Small intestine (tissue), 7 donors: ENCODE results near the gene PYGM. TPM values are rescaled to one million over a fixed set of nuclear protein-coding genes. Genes with fewer than 3 reads are reported as not detected.

ENCODE experiments used
- DNase-seq, 2 donors: peaks; one replicate each; pipeline versions ENCODE4 v3.0.0 to v3.0.0-alpha.2; 2013
- FAIRE-seq: peaks from 2 replicates; lab custom pipeline; 2012; peaks lifted over from hg19 to GRCh38; lab: Jason Lieb, UNC
- H3K27ac ChIP-seq, 3 donors: one replicate each; pipeline ENCODE4 v1.5.1; 2013; ENCODE audit warnings: low read length in 2 of 3, mild to moderate bottlenecking in 2 of 3, control low read depth in 1 of 3, inconsistent platforms in 1 of 3, low read depth in 1 of 3, moderate library complexity in 1 of 3
- H3K27me3 ChIP-seq, 3 donors: one replicate each; pipeline ENCODE4 v1.6.1; 2013; ENCODE audit warnings: low read length in 3 of 3, inconsistent platforms in 1 of 3; ENCODE audit not compliant: control insufficient read depth in 3 of 3, insufficient read depth in 3 of 3
- H3K36me3 ChIP-seq, 3 donors: one replicate each; pipeline ENCODE4 v1.6.1; 2013; ENCODE audit warnings: low read length in 3 of 3, inconsistent platforms in 1 of 3, low read depth in 1 of 3, mild to moderate bottlenecking in 1 of 3, moderate library complexity in 1 of 3; ENCODE audit not compliant: control insufficient read depth in 3 of 3, insufficient read depth in 2 of 3
- H3K4me1 ChIP-seq, 3 donors: one replicate each; pipeline ENCODE4 v1.6.1; 2013; ENCODE audit warnings: low read length in 2 of 3, inconsistent platforms in 1 of 3, low read depth in 1 of 3, mild to moderate bottlenecking in 1 of 3, moderate library complexity in 1 of 3; ENCODE audit not compliant: control insufficient read depth in 3 of 3, insufficient read depth in 2 of 3
- H3K4me3 ChIP-seq, 3 donors: one replicate each; pipeline ENCODE4 v1.5.1; 2013; ENCODE audit warnings: low read length in 3 of 3, control low read depth in 1 of 3, inconsistent platforms in 1 of 3, low read depth in 1 of 3, mild to moderate bottlenecking in 1 of 3, moderate library complexity in 1 of 3
- H3K9me3 ChIP-seq, 2 donors: one replicate each; pipeline ENCODE4 v1.6.1; 2013; ENCODE audit warnings: low read depth in 1 of 2, low read length in 1 of 2; ENCODE audit not compliant: control insufficient read depth in 2 of 2, insufficient read depth in 1 of 2
- WGBS, 3 donors: extraction: QIAGEN DNeasy Blood & Tissue Kit; methylation state at CpG; one replicate each; pipeline ENCODE4 v1.1.7; 2013; 5-methylcytosine and 5-hydroxymethylcytosine counted together
- polyA plus RNA-seq, 4 donors: library from polyadenylated mRNA; stranded (reverse) in 3 of 4; unstranded in 1 of 4; fragments of 200-250 nt in 3 of 4; fragments of 120-200 nt in 1 of 4; gene quantifications; one replicate each; pipeline versions ENCODE4 v1.2.1 to v1.2.3, GENCODE V29; 2013
- donor health status: healthy with polysubstance abuse.
- donor health status: control.
- donor health status: control.
- donor health status: Bipolar disorder and iron deficiency.
- donor health status: healthy.

Gene PYGM
- polyA plus RNA-seq, 4 donors: 0.54 to 1.5 (median 1.1) TPM

DNA sequence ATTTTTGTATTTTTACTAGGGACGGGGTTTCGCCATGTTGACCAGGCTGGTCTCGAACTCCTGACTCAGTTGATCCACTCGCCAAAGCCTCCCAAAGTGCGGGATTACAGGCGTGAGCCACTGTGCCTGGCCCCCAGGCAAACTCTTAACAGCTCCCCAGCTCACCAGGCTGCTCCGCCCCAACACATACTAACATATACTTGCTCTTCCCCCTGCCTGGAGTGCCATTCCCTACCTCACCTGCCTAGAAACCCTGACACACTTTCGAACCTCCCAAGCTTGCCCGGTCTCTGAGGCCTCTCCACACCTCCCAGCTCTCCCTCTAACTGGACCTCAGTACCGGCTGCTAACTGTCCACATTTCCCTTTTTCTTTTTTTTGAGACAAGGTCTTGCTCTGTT, 34.8 kb upstream of the PYGM start:
- Histone ChIP-seq H3K9me3 (no peaks in the 10 kb centered on the region), H3K4me3 (no peak overlapping the region), H3K27me3 (no peaks in the 10 kb centered on the region), H3K27ac (no peak overlapping the region), H3K4me1 (peaks cover 0 to 3% (median 0%) of the 10 kb centered on the region in 3 donors), H3K36me3 (peaks cover 0 to 63% (median 0%) of the 10 kb centered on the region in 3 donors)
- 92 to 98% (median 97%) methylated on average over 10 of the region's 10 CpGs for WGBS, 3 donors
- no peak for DNase-seq
- FAIRE-seq: no peak

DNA sequence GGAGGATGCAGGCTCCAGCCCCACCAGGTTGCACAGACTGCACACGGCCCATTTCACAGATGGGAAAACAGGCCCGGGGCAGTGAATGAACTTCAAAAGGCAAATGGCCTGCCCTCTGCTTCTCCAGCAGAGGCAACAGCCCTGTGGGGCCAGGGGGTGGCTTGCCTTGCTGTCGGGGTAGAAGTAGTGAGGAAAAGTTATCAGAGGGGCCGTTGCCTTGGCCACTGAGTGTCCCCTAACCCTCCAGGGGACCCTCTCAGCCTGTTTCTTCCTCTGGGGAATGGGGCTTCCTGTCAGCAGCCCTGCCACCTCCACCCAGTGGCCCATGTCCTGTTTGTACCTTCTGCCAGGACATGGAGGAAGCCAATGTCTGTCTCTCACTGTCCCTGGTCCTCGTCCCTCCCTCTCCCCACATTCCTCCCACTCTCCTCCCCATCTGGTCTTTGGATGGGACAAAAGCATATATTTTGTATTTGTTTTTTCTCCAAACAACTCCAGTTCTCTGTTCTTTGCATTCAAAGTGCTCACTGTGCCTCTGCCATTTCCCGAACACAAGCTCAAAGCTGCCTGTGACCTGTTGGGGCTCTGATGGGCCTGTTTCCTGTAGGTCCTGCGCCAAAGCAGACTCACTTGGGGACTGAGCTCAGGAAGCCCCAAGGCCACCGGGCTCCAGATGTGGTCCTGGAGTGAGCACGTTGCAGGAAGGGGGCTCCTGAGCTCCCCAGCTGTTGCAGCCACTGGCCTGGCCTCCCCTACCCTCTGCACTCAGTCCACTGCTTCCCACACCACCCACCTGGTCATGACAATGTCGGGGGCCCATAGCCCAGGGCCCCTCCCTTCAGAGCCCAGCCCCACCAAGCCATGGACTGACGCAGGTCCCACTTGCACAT, 33.7 kb upstream of the PYGM start:
- Histone ChIP-seq H3K27me3 (no peaks in the 10 kb centered on the region), H3K36me3 (peaks cover 0 to 63% (median 0%) of the 10 kb centered on the region in 3 donors), H3K9me3 (no peaks in the 10 kb centered on the region), H3K4me1 (peaks cover 0 to 5% (median 0%) of the 10 kb centered on the region in 3 donors), H3K4me3 (no peak overlapping the region), H3K27ac (peak overlapping the region in 1 of 3 donors; percentile 24)
- WGBS, 3 donors: 70 to 87% (median 85%) methylated on average over 11 of the region's 11 CpGs
- no peak for DNase-seq
- FAIRE-seq: no peak

DNA sequence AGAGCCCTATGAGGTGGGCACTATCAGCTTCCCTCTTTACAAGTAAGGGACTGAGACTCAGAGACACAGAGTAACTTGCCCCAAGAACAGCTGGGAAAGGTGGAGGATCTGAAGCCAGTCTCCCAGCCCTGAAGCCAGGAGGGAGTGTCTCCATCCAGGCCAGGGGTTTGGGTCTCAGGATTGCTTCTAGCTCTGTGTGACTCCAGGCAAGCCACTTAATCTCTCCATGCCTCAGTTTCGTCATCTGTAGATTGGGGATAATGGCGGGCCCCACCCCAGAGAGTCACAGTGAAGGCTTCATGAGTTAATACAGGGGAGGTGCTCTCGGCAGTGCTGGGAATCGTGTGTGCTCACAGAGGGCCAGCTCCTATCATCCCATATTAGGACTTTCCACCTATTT, 32.7 kb upstream of the PYGM start:
- no peak overlapping the region for H3K27ac ChIP-seq
- DNase-seq (no peak), FAIRE-seq (no peak)
- peaks cover 0 to 70% (median 0%) of the 10 kb centered on the region in 3 donors for H3K36me3 ChIP-seq
- H3K9me3 ChIP-seq: no peaks in the 10 kb centered on the region
- no peaks in the 10 kb centered on the region for H3K27me3 ChIP-seq
- 92 to 97% (median 94%) methylated on average over 4 of the region's 4 CpGs for WGBS, 3 donors
- H3K4me1 ChIP-seq: peaks cover 0 to 15% (median 0%) of the 10 kb centered on the region in 3 donors
- H3K4me3 ChIP-seq: no peak overlapping the region

DNA sequence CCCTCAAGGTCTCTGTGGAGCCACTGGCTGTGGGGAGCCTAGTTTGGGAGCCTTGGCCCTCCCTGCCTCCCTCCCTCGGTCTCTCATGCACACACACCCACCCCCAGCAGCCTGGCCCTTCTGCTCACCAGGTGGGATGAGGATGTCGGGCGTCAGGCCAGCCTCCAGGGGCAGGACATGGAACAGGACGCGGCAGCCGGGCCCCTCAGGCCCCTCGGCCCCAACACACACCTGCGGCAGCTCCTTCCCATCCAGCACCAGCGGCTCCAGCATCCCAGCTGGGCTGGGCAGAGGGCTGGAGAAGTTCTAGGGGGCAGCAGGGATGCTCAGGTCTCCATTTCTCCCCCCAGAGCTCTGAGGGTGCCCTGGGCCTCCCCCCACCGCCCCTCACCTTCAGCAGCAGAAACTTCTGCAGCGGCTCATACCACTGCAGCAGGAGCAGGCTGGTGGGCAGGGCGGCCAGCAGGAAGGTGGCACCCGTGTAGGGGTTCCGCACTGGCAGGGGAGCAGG, 32.1 kb upstream of the PYGM start:
- DNase-seq (no peak), FAIRE-seq (no peak)
- Histone ChIP-seq H3K9me3 (no peaks in the 10 kb centered on the region), H3K4me3 (no peak overlapping the region), H3K27me3 (no peaks in the 10 kb centered on the region), H3K27ac (no peak overlapping the region), H3K4me1 (peaks cover 0 to 17% (median 0%) of the 10 kb centered on the region in 3 donors), H3K36me3 (peaks cover 0 to 64% (median 0%) of the 10 kb centered on the region in 3 donors)
- 89 to 93% (median 92%) methylated on average over 14 of the region's 14 CpGs for WGBS, 3 donors

DNA sequence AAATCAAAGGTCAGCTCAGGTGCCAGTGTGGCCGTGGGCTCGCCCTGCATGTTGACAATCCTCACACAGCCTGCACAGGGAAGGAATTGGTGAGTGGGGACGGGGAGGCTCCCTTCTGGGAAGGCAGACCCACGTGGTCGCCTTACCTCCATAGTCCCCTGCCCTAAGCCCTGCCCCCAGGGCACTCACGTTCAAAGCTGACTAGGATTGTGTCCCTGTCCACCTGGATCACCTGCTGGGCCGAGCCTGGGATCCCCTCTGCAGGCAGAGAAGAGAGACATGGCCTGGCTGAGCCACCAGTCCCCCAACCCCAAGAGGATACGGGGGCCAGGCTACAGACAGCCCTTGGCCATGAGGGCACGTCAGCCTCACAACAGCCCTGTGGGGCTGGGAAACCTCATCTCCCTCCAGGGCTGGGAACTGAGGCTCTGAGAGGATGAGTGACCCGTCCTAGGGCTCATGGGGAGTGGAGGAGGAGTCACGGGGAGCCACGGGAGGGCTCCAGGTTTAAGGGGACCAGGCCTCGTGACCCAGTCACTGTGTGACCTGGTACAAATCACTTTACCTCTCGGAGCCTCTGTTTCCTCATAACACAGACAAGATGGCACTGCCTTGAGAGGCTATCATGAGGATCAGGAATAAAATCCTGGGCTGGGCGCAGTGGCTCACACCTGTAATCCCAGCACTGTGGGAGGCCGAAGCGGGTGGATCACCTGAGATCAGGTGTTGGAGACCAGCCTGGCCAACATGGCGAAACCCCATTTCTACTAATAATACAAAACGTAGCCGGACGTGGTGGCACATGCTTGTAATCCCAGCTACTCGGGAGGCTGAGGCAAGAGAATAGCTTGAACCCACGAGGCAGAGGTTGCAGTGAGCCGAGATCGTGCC, 30.7 kb upstream of the PYGM start:
- Histone ChIP-seq H3K4me1 (peaks cover 0 to 17% (median 0%) of the 10 kb centered on the region in 3 donors), H3K36me3 (peaks cover 0 to 52% (median 0%) of the 10 kb centered on the region in 3 donors), H3K9me3 (no peaks in the 10 kb centered on the region), H3K27me3 (no peaks in the 10 kb centered on the region), H3K27ac (no peak overlapping the region), H3K4me3 (no peak overlapping the region)
- FAIRE-seq (no peak), DNase-seq (no peak)
- WGBS, 3 donors: 72 to 86% (median 76%) methylated on average over 25 of the region's 25 CpGs

DNA sequence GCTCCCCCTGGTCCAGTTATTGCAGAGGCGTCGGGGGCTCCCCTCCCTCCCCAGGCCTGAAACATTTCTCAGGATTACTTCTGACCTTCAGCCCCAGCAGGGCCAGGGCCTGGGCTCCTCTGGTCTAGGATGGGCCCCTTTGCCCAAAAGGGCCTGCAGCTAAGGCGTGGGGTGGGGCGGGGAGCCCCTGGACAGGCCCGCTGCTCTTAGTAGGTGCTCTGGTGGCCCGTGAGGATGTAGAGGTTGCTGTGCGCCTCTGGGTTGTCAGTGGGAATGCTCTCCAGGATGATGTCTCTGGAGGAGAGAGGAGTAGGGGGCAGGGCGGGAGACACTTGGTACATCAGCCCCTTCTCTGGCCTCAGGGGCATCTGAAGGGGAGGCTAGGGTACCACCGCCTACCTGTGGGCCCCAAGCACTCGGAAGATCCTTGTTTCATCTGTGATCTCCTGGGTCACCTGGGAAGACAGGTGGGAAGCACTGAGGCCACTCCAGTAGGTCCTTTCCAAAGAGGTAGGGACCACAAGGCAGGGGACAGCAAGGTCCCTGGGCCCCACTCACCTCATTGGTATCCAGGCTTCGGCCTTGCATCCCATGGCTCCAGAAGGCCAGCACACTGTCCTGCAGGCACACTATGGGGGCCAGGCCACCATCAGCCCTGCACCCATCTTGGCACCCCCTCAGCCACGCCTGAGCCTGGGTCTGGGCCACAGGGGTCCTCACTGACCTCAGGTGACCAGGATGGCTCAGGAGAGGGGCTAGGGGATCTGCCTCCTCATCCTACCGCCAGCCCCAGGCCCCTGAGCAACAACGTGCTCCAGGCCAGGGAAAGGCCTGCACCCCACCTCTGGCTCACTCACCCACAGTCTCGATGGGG, 29.8 kb upstream of the PYGM start:
- H3K4me1 ChIP-seq: peaks cover 0 to 17% (median 0%) of the 10 kb centered on the region in 3 donors
- no peak for FAIRE-seq
- 84 to 88% (median 85%) methylated on average over 15 of the region's 15 CpGs for WGBS, 3 donors
- H3K9me3 ChIP-seq: no peaks in the 10 kb centered on the region
- DNase-seq: no peak
- H3K27me3 ChIP-seq: no peaks in the 10 kb centered on the region
- no peak overlapping the region for H3K4me3 ChIP-seq
- H3K27ac ChIP-seq: no peak overlapping the region
- peaks cover 0 to 49% (median 0%) of the 10 kb centered on the region in 3 donors for H3K36me3 ChIP-seq

DNA sequence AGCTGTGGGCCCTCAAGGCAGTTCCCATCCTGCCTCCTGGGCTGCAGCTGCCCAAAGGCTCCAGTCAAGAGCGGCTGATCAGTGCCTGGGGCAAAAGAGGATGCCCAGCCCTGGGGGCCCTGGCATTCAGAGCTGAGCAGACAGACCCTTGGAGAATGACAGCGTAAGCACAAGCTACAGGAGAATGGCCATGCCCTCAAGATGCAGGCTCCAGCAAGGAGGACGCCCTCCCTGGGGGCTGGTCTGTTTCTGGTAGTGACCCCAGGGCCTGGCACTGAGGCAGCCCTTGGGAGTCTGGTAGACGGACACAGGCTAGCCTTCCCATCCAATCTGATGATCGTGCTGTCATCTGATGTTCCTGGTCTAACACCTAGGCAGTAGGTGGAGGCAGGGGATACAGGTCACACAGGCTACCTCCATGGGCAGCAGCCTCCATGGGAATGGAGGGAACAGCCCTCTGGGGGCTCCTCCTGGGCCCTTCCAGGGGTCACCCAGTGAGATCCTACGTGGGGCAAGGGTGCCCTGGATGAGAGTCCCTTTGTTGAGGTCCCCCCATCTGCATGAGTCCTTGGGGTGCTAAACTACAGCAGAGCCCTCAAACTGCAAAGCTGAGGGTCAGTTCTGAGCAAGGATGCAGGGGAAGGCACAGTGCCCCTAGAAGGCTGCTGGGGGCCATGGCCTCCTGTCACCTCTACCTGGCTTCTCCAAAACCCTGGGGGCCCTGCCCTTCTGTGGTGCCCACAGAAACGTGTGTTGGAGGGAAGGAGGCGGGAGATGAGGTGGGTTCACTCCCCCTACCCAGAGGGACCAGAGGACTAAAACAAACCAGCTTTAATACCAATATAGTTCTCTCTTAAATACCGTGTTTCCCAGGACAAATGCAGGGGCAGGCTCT, 28.8 kb upstream of the PYGM start:
- Histone ChIP-seq H3K27me3 (no peaks in the 10 kb centered on the region), H3K4me1 (peaks cover 0 to 17% (median 0%) of the 10 kb centered on the region in 3 donors), H3K4me3 (no peak overlapping the region), H3K27ac (no peak overlapping the region), H3K36me3 (peaks cover 0 to 46% (median 0%) of the 10 kb centered on the region in 3 donors), H3K9me3 (no peaks in the 10 kb centered on the region)
- DNase-seq (no peak), FAIRE-seq (no peak)
- 67 to 85% (median 81%) methylated on average over 9 of the region's 9 CpGs for WGBS, 3 donors
